HCT116 (cell line): ENCODE results near the gene CD44.

Source experiments
- CTCF ChIP-seq, 3 experiments: fragments of 200-600 bp in 1 of 3; sonication (generic) in 1 of 3; IDR thresholded peaks in 2 of 3; conservative IDR thresholded peaks in 1 of 3; 2 replicates each; pipeline ENCODE4 v1.5.1; 2012 to 2017; ENCODE audit warnings: low read depth in 2 of 3, low read length in 2 of 3, antibody characterized with exemption in 1 of 3, borderline replicate concordance in 1 of 3, control low read depth in 1 of 3, mild to moderate bottlenecking in 1 of 3, mixed read lengths in 1 of 3, mixed run types in 1 of 3, moderate library complexity in 1 of 3; ENCODE audit not compliant: insufficient read depth in 1 of 3
- EZH2 ChIP-seq: fragments of 200-600 bp; sonication (generic); IDR thresholded peaks from 2 replicates; pipeline ENCODE4 v1.6.1; 2017; ENCODE audit warnings: antibody characterized with exemption, mixed run types
- POLR2A ChIP-seq: IDR thresholded peaks from 2 replicates; pipeline ENCODE4 v1.7.0; 2011; ENCODE audit warnings: borderline replicate concordance; ENCODE audit not compliant: insufficient read depth, insufficient read length; ENCODE audit errors: extremely low read depth
- POLR2AphosphoS5 ChIP-seq: IDR thresholded peaks from 2 replicates; pipeline ENCODE4 v1.6.1; 2011; ENCODE audit warnings: mild to moderate bottlenecking, low read depth, low read length, moderate library complexity
- SIN3A ChIP-seq: IDR thresholded peaks from 2 replicates; pipeline ENCODE4 v1.6.1; 2012; ENCODE audit warnings: low read depth
- TF ChIP-seq, protein P1 (sequence below): IDR thresholded peaks from 2 replicates; pipeline ENCODE4 v1.6.1; 2012

DNA sequence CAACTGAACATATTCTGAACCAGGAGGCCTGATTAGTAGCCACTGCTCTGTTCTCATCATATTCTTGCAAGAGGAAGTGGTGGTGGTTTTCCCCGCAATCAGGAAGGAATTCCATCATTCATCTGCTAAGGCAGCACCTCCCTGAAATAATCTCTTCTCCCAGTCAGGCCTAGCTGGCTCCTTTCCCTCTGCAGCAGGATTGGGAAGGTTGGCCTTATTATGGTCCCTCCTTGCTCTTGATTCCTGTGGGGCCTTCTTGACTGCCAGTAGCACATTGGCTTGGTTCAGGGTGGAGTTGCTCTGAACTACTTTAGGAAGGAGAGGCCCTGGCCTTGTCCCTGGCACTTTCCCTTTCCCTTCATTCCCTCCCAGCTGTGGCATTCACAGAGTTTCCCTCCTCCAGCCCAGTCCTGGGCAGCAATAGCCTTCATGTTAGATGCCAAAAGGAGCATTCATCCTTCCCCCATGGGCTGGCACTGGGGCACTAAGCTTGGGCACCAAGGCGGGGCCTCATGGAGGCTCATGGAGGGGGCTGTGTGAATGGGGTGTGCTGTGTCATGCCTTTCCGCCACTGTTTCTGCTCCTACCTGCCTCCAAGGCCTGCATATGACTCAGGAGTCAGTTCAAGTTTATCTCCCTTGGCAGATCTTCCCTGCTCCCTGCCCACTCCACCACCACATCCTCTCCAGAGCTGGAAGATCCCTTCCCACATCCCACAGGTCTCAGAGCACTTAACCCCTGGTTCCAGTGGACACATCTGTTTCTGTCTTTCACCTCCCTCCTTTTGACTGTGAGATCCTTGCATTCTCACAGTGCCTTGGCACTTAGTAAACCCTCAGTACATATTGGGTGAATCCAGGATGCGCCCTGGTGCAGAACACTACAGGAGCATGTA lies 27.6 kb upstream of the CD44 start:
- TF ChIP-seq CTCF (IDR thresholded peaks at IDR 0.05 in 2 of 3, conservative IDR thresholded peaks at IDR 0.05 in 1 of 3; ENCODE audit: borderline replicate concordance in 1 of 3, insufficient read depth in 1 of 3, low read depth in 2 of 3, low read length in 2 of 3) (no peak), EZH2 (no peak), POLR2AphosphoS5 (no peak), SIN3A (no peak), POLR2A (no peak)
- TF ChIP-seq, protein P1, sequence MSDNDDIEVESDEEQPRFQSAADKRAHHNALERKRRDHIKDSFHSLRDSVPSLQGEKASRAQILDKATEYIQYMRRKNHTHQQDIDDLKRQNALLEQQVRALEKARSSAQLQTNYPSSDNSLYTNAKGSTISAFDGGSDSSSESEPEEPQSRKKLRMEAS = no peak
